A549 (cell line): Measurements from ENCODE around the gene PPTC7. TPM values are rescaled to one million over a fixed set of nuclear protein-coding genes. Genes with fewer than 3 reads are reported as not detected.

Experiments
- ATAC-seq, 2 experiments: fragments of 200-7000 bp in 1 of 2; fragments of >200 bp in 1 of 2; cut with Nextera tagmentation in 1 of 2; cut with Tn5 transposase in 1 of 2; 3 replicates each; pipeline versions ENCODE4 v1.8.0 to v1.9.1; 2018 to 2020; ENCODE audit warnings: mild to moderate bottlenecking in 1 of 2, moderate library complexity in 1 of 2
- CTCF ChIA-PET: fragments of 300-600 bp; sonication (Branson Sonifier 250); formaldehyde crosslinking; extraction: SDS; loops from one replicate; lab custom pipeline; 2021; ENCODE audit warnings: antibody characterized with exemption, inconsistent platforms; lab: Yijun Ruan, JAX
- POLR2A ChIA-PET: fragments of 350-600 bp; formaldehyde crosslinking; extraction: SDS; loops from one replicate; lab custom pipeline; 2021; ENCODE audit warnings: antibody characterized with exemption, inconsistent platforms; lab: Yijun Ruan, JAX
- DNase-seq, 2 experiments: peaks; one replicate each; pipeline versions ENCODE4 v3.0.0 to v3.0.0-alpha.2; 2011 to 2016; ENCODE audit warnings: low read depth in 1 of 2, low spot score in 1 of 2
- FAIRE-seq: peaks from 2 replicates; lab custom pipeline; 2011; peaks lifted over from hg19 to GRCh38; lab: Jason Lieb, UNC
- H3K27ac ChIP-seq, 2 experiments: fragments of >200 bp; sonication (Bioruptor Twin); formaldehyde crosslinking; 3 replicates each; pipeline ENCODE4 v1.5.1; 2016 to 2017
- H3K4me1 ChIP-seq: fragments of >200 bp; sonication (Bioruptor Twin); formaldehyde crosslinking; 3 replicates; pipeline ENCODE4 v1.6.1; 2016
- H3K4me2 ChIP-seq: fragments of >200 bp; sonication (Bioruptor Twin); formaldehyde crosslinking; 3 replicates; pipeline ENCODE4 v1.6.1; 2016
- H3K4me3 ChIP-seq: fragments of >200 bp; sonication (Bioruptor Twin); formaldehyde crosslinking; 3 replicates; pipeline ENCODE4 v1.5.1; 2016
- H3K9me3 ChIP-seq: fragments of >200 bp; sonication (Bioruptor Twin); formaldehyde crosslinking; 3 replicates; pipeline ENCODE4 v1.6.1; 2016
- CBX2 ChIP-seq: fragments of 200-600 bp; sonication (generic); IDR thresholded peaks from 2 replicates; pipeline ENCODE4 v1.6.1; 2016; ENCODE audit warnings: low read depth, mild to moderate bottlenecking, borderline replicate concordance
- CBX8 ChIP-seq: fragments of 200-600 bp; sonication (generic); IDR thresholded peaks from 2 replicates; pipeline ENCODE4 v1.6.1; 2016
- EHF ChIP-seq: fragments of 250-450 bp; sonication (Bioruptor Pico); IDR thresholded peaks from 2 replicates; pipeline ENCODE4 v1.5.0; 2020; ENCODE audit warnings: mild to moderate bottlenecking
- EHMT2 ChIP-seq: fragments of 200-600 bp; sonication (generic); IDR thresholded peaks from 2 replicates; pipeline ENCODE4 v1.6.1; 2016; ENCODE audit warnings: antibody characterized with exemption, low read depth, mild to moderate bottlenecking, moderate library complexity
- ESRRA ChIP-seq: fragments of 150-350 bp; IDR thresholded peaks from 2 replicates; pipeline ENCODE4 v1.6.1; 2014; ENCODE audit warnings: mild to moderate bottlenecking, low read length, borderline replicate concordance
- KDM1A ChIP-seq: fragments of 200-600 bp; sonication (generic); IDR thresholded peaks from 2 replicates; pipeline ENCODE4 v1.6.1; 2016; ENCODE audit warnings: low read depth, mild to moderate bottlenecking
- KDM5A ChIP-seq: fragments of 200-600 bp; sonication (generic); IDR thresholded peaks from 2 replicates; pipeline ENCODE4 v1.6.1; 2016; ENCODE audit warnings: antibody characterized with exemption, mild to moderate bottlenecking
- NR3C1 ChIP-seq: fragments of >200 bp; sonication (Bioruptor Twin); formaldehyde crosslinking; IDR thresholded peaks from 3 replicates; pipeline ENCODE4 v1.6.1; 2017
- POLR2A ChIP-seq: IDR thresholded peaks from 2 replicates; pipeline ENCODE4 v1.6.1; 2012; ENCODE audit warnings: mild to moderate bottlenecking, low read length
- RARB ChIP-seq: fragments of 250-450 bp; sonication (Bioruptor Pico); IDR thresholded peaks from 2 replicates; pipeline ENCODE4 v1.8.0; 2021; ENCODE audit warnings: mild to moderate bottlenecking, moderate library complexity
- RNF2 ChIP-seq: fragments of 200-600 bp; sonication (generic); IDR thresholded peaks from 2 replicates; pipeline ENCODE4 v1.6.1; 2016; ENCODE audit warnings: low read depth, mild to moderate bottlenecking, antibody characterized with exemption, moderate library complexity, borderline replicate concordance
- TP53 ChIP-seq: fragments of 250-450 bp; sonication (Bioruptor Pico); IDR thresholded peaks from 2 replicates; pipeline ENCODE4 v1.5.0; 2021; ENCODE audit warnings: mild to moderate bottlenecking, moderate library complexity
- ZNF302 ChIP-seq: fragments of 250-450 bp; sonication (Bioruptor Pico); IDR thresholded peaks from 2 replicates; pipeline ENCODE4 v1.9.0; 2021; ENCODE audit warnings: inconsistent platforms, mild to moderate bottlenecking, moderate library complexity
- ZSCAN20 ChIP-seq: fragments of 250-450 bp; sonication (Bioruptor Pico); IDR thresholded peaks from 2 replicates; pipeline ENCODE4 v1.8.0; 2022; ENCODE audit warnings: mild to moderate bottlenecking, moderate library complexity
- WGBS: methylation state at CpG from one replicate; pipeline ENCODE4 v1.1.6; 2017; ENCODE audit errors: missing lambda C conversion rate; 5-methylcytosine and 5-hydroxymethylcytosine counted together
- polyA plus RNA-seq, 4 experiments: library from polyadenylated mRNA; depleted of rRNA in 3 of 4; stranded (reverse); fragments of >200 nt; fragmentation: RNase III in 1 of 4; extraction: RNeasy Plus Mini Kit Qiagen cat#74134 plus additional on column Dnase treatment in 1 of 4; gene quantifications; 2 replicates in 3 of 4; 3 replicates in 1 of 4; pipeline ENCODE4 v1.2.3, GENCODE V29; 2011 to 2017
- TF ChIP-seq, protein P1 (sequence below): IDR thresholded peaks from 2 replicates; pipeline ENCODE4 v1.6.1; 2012
- TF ChIP-seq, protein P2 (sequence below): fragments of 150-350 bp; IDR thresholded peaks from 2 replicates; pipeline ENCODE4 v1.6.1; 2014; ENCODE audit warnings: low read depth, mild to moderate bottlenecking, low read length
- TF ChIP-seq, protein P3 (sequence below): fragments of 200-600 bp; sonication (generic); IDR thresholded peaks from 2 replicates; pipeline ENCODE4 v1.6.1; 2016; ENCODE audit warnings: antibody characterized with exemption, mild to moderate bottlenecking, moderate library complexity

PPTC7 gene
- polyA plus RNA-seq, 2 of the 4 experiments (the other 2 are of a cell fraction) = 15.1 to 30.3 TPM

DNA sequence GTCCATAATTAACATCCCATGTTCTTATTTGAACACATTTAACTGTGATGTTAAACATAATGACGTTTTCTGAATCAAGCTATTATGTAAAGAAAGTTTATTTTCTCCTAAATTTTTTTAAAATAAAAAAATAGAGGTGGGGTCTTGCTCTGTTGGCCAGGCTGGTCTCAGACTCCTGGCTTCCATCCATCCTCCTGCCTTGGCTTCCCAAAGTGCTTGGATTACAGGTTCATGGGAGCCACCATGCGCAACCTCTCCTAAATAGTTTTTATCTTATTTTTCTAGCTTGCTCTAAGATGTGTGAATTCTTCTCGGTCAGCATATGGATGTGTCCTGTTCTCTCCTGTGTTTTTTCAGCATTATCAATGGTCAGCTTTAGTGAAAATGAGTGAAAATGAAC is 77.8 kb downstream of the PPTC7 start:
- TF ChIP-seq NR3C1 (no peak), CBX8 (no peak), EHF (CRISPR knock-in tag) (no peak), ZNF302 (CRISPR knock-in tag) (no peak), ESRRA (no peak), ZSCAN20 (no peak), RARB (CRISPR knock-in tag) (no peak), TP53 (CRISPR knock-in tag) (no peak), KDM5A (no peak)
- TF ChIP-seq, protein P1, sequence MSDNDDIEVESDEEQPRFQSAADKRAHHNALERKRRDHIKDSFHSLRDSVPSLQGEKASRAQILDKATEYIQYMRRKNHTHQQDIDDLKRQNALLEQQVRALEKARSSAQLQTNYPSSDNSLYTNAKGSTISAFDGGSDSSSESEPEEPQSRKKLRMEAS = no peak
- TF ChIP-seq, protein P2, sequence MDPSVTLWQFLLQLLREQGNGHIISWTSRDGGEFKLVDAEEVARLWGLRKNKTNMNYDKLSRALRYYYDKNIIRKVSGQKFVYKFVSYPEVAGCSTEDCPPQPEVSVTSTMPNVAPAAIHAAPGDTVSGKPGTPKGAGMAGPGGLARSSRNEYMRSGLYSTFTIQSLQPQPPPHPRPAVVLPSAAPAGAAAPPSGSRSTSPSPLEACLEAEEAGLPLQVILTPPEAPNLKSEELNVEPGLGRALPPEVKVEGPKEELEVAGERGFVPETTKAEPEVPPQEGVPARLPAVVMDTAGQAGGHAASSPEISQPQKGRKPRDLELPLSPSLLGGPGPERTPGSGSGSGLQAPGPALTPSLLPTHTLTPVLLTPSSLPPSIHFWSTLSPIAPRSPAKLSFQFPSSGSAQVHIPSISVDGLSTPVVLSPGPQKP = no peak
- TF ChIP-seq, protein P3, sequence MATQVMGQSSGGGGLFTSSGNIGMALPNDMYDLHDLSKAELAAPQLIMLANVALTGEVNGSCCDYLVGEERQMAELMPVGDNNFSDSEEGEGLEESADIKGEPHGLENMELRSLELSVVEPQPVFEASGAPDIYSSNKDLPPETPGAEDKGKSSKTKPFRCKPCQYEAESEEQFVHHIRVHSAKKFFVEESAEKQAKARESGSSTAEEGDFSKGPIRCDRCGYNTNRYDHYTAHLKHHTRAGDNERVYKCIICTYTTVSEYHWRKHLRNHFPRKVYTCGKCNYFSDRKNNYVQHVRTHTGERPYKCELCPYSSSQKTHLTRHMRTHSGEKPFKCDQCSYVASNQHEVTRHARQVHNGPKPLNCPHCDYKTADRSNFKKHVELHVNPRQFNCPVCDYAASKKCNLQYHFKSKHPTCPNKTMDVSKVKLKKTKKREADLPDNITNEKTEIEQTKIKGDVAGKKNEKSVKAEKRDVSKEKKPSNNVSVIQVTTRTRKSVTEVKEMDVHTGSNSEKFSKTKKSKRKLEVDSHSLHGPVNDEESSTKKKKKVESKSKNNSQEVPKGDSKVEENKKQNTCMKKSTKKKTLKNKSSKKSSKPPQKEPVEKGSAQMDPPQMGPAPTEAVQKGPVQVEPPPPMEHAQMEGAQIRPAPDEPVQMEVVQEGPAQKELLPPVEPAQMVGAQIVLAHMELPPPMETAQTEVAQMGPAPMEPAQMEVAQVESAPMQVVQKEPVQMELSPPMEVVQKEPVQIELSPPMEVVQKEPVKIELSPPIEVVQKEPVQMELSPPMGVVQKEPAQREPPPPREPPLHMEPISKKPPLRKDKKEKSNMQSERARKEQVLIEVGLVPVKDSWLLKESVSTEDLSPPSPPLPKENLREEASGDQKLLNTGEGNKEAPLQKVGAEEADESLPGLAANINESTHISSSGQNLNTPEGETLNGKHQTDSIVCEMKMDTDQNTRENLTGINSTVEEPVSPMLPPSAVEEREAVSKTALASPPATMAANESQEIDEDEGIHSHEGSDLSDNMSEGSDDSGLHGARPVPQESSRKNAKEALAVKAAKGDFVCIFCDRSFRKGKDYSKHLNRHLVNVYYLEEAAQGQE = no peak
- TF ChIP-seq, all 56 proteins: peak for 0
- Histone ChIP-seq H3K27ac (no peak overlapping the region), H3K4me1 (peaks cover 5% of the 10 kb centered on the region), H3K4me2 (no peak overlapping the region), H3K4me3 (no peak overlapping the region), H3K9me3 (peaks cover 6% of the 10 kb centered on the region)
- WGBS = 56% methylated on average over 3 of the region's 3 CpGs
- ATAC-seq = no peak
- DNase-seq = no peak
- FAIRE-seq = no peak
- ChIA-PET POLR2A (no interaction called here), CTCF (interaction anchor here (10.1 kb wide), 1 partner anchor 97 kb away, joined by 184 read pairs; no protein-coding TSS in a partner anchor)

DNA sequence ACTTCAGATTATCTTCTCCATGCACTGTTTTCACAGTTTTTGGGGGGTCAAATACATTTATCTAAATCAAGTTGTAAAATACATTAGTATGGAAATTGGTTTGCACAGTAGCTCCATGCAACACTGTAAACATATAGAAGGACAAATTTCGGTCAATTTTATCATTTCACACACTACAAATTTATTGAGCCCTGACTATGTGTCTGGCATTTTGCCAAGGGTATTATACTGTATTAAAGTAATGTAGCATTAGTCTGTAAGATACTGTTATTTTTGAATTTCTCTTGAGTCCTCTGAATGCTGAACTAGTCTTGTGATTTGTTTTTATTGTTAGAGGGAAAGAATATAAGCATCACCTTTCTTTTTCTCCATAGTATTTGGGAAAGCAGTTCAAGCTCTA is 79.7 kb downstream of the PPTC7 start:
- TF ChIP-seq, protein P3 = no peak
- TF ChIP-seq CBX2 = no peak
- TF ChIP-seq RNF2 = no peak
- TF ChIP-seq POLR2A = no peak
- no peak for TF ChIP-seq KDM1A
- TF ChIP-seq EHMT2 = no peak
- H3K9me3 ChIP-seq = peaks cover 6% of the 10 kb centered on the region
- H3K4me3 ChIP-seq = no peak overlapping the region
- WGBS = 75% methylated on average over 1 of the region's 1 CpG
- DNase-seq = no peak
- CTCF ChIA-PET = interaction anchor here (0.7 to 1.9 kb wide), 8 partner anchors 8 to 99 kb away, joined by 3 to 7 read pairs (median 4); partner anchors contain the start of gene FAM216A
- no peak for FAIRE-seq
- H3K4me1 ChIP-seq = peaks cover 24% of the 10 kb centered on the region
- H3K4me2 ChIP-seq = no peak overlapping the region
- POLR2A ChIA-PET = no interaction called here
- H3K27ac ChIP-seq = no peak overlapping the region
- no peak for ATAC-seq
